NCI-H2029 (cell line): Measurements from ENCODE around the gene FZD4.
"Not testable (repeated sequence)": the region's sequence is repeated elsewhere in the genome, so short reads cannot be mapped to it uniquely, and the experiment has no call there.

Experiments used
- DNase-seq: peaks from one replicate; lab custom pipeline; 2025; lab: John Stamatoyannopoulos, UW

The FZD4 gene

GRCh38 chr11:86955361-86956120, at the start of gene FZD4:
TSS of gene FZD4 (minus strand) at chr11:86955395. CDS start at chr11:86955085, 310 bp downstream.
- peak; percentile 82 for DNase-seq

GRCh38 chr11:87004281-87004680, 49.1 kb upstream of the FZD4 start:
- not testable (repeated sequence) for DNase-seq

GRCh38 chr11:87002918-87003317, 47.7 kb upstream of the FZD4 start:
- DNase-seq: no peak

- DNase-seq: no peak
Observed at GRCh38 chr11:86999859-87000753, 44.9 kb upstream of the FZD4 start.

GRCh38 chr11:86999388-86999787, 44.2 kb upstream of the FZD4 start:
- no peak for DNase-seq

GRCh38 chr11:86996953-86997570, 41.9 kb upstream of the FZD4 start:
- DNase-seq: no peak

GRCh38 chr11:86993031-86993430, 37.8 kb upstream of the FZD4 start:
- DNase-seq: no peak

- DNase-seq: not testable (repeated sequence)
Observed at GRCh38 chr11:86992340-86992739, 37.1 kb upstream of the FZD4 start.

- DNase-seq: no peak
Observed at GRCh38 chr11:86991341-86991740, 36.1 kb upstream of the FZD4 start.

GRCh38 chr11:86990515-86990914, 35.3 kb upstream of the FZD4 start:
- no peak for DNase-seq

- no peak for DNase-seq
Observed at GRCh38 chr11:86990031-86990430, 34.8 kb upstream of the FZD4 start.

GRCh38 chr11:86988351-86988881, 33.2 kb upstream of the FZD4 start:
- no peak for DNase-seq

- no peak for DNase-seq
Observed at GRCh38 chr11:86987679-86988078, 32.5 kb upstream of the FZD4 start.

- DNase-seq: no peak
Observed at GRCh38 chr11:86984701-86985100, 29.5 kb upstream of the FZD4 start.

GRCh38 chr11:86983021-86983488, 27.9 kb upstream of the FZD4 start:
- no peak for DNase-seq

- DNase-seq: no peak
Observed at GRCh38 chr11:86981777-86982540, 26.8 kb upstream of the FZD4 start.

GRCh38 chr11:86980086-86980796, 25.0 kb upstream of the FZD4 start:
- DNase-seq: no peak

- DNase-seq: peak; percentile 24
Observed at GRCh38 chr11:86978756-86979608, 23.8 kb upstream of the FZD4 start.

GRCh38 chr11:86978247-86978646, 23.1 kb upstream of the FZD4 start:
- DNase-seq: no peak
